ENCODE data around the gene KCTD10.

The KCTD10 gene

DNA sequence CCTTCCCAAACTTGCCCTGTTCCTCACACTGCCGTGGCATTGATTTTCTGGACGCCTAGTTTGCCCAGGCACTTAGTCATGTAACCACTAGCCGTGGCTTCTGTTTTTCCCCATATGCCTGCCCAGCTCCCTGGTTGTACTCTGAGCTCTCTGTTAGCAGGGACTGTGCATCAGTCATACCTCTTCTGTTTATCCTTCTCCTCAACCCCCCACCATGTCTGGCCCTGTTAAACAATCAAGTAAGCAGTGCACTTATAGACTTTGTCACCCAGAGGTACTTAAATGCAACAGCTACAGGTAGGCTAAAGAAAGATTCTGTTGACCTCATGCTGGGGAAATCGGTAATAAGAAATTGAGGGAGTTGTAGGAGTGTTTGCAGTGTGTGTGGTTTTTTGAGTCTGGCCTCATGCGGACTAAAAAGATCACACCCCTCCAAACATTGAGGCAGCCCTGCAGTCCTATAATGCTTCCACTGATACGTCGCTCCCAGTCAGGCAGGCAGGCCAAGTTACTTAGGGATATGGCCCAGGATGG, 17.3 kb upstream of the KCTD10 start:
- no peak for DNase-seq (ENCODE audit: low read depth in 2 of 2)

DNA sequence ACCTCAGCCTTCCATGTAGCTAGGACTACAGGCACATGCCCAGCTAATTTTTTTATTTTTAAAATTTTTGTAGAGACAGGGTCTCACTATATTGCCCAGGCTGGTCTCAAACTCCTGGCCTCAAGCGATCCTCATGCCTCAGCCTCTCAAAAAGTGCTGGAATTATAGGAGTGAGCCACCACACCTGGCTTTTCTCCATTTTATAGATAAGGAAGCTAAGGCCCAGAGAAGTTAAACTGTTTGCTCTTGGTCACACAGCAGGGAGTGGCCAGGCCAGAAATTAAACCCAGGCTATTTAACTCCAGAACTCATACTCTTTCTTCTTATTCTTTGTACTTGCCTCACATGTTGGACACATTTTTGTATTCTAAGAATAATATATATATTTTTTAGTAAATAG, 16.8 kb upstream of the KCTD10 start:
- DNase-seq (ENCODE audit: low read depth in 2 of 2): no peak

DNA sequence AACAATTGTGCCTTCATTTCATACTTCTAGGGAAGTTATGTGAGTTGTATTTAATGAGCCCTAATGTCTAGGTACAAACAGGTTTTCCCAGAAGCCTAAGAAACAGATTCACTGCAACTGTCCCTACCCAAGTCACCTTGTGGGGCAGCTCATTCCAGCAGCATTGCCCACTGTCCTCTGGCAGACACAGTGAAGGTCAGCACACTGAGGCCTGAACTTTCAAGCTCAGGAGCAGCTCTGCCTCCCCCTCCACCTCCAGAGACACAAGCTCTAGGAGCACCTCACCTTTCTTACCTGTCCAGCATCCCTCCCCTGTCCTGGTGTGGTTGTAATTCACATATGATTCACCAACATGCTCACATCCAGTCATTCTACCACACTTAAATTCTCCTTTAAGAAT, 16.0 kb upstream of the KCTD10 start:
- no peak for DNase-seq (ENCODE audit: low read depth in 2 of 2)

DNA sequence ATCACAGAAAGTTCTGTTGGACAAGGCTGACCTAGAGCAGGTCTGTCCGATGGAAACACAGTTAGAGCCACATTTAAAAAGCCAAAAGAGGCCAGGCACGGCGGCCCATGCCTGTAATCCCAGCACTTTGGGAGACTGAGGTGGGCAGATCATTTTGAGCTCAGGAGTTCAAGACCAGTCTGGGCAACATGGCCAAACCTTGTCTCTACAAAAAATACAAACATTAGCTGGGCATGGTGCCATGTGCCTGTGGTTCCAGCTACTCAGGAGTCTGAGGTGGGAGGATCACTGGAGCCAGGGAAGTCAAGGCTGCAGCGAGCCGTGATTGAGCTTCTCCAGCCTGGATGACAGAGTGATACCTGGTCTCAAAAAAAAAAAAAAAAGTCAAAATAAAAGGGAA, 15.3 kb upstream of the KCTD10 start:
- DNase-seq (ENCODE audit: low read depth in 2 of 2): no peak

DNA sequence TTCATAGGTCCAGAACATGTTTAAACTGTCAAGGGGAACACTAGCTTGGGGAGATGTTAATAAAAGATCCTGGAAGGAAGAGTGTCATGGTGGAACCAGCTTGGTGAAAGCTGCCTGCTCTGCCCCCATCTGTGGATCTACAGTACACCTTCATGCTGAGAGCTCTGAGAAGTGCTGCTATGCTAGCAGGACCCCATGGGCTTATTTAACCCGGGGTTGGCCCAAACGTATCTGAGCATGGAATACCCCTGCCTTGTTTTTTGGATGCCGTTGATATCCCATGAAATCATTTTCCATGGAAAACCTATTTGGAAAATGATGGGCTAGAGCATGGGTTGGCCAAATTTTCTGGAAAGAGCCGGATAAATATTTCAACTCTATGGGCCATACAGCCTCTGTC, 14.6 kb upstream of the KCTD10 start:
- DNase-seq (ENCODE audit: low read depth in 2 of 2): no peak

DNA sequence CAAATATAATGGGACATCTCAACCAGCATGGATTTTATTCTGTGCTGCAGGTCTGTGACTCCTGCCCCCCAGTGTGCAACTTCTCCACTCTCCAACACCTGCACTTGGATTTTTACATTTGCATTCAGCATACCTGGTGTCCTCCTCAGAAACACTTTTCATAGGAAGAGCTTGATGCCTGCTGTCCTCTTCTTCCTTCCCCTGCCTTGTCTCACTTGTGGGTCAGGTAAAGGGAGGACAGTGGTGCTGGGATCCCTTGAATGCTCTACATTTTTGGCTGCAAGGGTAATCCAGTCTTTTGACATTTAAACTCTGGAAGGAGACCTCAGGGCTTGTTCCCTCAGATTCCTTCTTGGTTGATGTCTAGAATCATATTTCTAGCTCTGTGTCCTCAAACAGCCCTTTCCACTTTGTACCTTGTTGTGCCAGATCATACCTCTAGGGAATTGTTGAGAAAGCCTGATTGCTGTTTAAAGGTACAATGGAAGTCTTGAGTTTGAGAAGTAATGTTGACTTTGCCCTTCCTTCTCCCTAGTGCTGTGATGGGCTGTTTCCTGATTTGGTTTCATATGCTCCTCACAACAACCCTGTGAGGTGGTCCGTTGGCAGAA, 13.0 kb upstream of the KCTD10 start:
- DNase-seq (ENCODE audit: low read depth in 2 of 2): no peak

DNA sequence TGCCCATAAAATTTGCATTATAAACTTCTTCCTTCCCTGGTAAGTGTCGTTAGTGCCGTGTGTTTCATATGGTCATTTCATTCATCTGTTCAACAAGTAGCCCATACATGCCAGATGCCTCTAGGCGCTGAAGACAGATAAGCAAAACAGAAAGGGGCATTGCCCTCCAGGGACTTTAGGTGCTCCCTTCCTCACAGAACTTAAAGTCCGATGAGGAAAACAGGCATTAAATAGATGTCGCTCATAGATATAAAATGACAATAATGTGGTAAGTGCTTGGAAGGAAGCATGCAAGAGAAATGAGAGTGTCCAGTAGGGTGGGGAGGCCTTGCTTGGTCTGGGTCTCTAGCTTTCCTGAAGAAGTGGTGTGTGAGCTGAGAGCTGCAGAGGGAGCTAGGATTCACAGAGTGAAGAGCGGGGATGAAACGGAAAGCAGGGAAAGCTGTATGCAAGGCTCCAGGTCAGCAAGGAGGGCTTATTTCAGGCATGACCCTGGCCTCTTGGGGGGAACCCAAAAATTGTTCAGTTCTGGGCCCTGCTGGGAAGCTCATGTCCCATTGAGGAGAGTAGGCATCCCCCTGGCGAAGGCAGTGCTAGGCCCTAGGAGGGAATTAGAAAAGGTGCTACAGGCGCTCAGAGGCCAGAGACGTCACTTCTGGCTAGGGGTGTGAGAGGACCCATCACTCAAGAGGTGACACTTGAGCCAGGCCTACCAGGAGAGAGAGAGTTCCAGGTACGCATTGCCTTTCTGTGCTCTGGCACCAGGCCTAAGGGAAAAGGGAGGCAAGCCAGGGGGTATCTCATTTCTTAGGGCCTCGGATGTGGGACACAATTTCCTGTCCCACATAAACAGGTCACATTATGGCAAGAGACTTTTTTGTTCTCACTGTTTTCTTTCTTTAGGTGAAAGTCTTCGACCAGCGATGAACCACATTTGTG, 12.2 kb upstream of the KCTD10 start:
- DNase-seq (ENCODE audit: low read depth in 2 of 2): no peak

DNA sequence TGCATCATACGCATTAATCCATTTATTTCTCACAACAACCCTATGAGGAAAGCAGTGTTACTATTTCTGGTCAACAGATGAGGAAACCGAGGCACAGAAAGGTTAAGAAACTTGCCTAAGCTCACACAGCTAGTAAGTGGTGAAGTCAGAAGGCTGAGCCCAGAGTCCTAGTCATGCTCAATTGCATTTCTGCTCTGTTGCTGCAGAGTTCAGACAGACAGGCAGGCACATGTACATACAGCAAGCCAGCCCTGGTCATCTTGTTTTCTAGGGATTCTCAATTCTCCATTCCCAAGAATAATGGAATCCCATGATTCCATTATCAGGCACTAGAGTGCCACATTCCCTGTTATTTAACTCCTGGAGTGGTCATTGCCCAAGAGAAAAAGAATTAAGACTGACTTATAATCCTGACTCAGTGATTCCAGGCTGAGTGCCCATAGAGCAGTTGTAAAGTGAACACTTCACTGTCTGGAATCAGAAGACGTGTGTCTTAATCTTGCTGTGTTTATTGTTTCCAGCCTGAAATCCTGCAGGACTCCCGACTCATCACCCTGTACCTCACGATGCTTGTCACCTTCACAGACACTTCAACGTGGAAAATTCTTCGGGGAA, 11.1 kb upstream of the KCTD10 start:
- no peak for DNase-seq (ENCODE audit: low read depth in 2 of 2)

DNA sequence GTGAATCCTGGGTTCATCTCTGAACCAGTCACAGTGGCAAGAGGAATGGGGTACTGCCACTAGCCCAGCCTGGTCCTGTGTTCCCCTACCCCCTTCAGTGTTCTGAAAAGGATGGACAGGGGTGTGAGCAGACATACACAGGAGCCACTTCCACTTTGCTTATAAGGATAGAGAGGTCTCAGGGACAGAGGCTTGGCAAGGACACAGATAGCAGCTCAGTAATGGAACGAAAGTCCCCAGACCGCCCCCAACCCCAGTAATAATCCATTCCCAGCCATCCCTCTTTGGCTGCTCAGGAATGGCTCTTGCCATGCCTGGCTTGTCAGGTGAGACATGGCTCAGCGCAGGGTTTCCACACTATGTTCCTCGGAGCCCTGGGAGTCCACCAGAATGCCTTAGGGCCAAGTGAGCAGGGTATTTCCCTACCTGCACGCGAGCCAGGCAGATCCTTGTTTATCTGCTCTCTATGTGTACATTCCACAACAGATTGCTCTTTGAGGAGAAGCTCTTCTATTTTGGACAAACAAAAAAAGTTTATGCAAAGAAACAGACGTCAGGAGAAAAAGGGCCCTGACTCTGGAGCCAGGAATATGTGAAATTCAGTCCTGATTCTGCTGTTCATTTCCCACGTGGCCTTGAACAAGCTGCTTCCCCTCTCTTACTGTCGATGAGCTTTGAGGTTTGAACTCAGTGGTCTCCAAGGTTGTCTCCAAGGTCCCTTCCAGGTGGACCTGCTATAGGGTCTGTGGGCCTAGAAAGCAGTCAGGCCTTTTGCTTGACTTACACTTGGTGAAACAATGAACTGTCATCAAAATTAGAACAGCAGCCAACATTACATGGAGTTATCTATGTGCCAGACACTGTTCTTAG, 10.3 kb upstream of the KCTD10 start:
- no peak for DNase-seq (ENCODE audit: low read depth in 2 of 2)

DNA sequence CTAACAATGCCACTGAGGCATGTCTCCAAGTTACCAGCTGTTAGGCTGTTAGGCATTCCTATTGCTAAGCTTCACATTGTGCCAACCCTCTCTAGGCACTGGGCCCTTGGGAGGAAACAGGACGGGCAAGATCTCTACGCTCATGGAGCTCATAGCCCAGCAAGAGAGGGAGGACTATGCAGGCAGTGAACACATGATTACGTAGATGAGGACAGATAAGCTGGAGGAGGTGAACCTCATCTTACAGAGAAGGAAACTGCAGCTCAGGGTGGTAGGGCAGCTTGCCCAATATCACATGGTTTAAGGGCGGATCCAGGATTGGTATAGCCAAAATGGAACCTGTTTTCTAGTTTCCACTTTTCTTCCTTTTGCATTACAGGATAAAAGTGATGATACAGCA, 8.1 kb upstream of the KCTD10 start:
- DNase-seq (ENCODE audit: low read depth in 2 of 2): no peak

DNA sequence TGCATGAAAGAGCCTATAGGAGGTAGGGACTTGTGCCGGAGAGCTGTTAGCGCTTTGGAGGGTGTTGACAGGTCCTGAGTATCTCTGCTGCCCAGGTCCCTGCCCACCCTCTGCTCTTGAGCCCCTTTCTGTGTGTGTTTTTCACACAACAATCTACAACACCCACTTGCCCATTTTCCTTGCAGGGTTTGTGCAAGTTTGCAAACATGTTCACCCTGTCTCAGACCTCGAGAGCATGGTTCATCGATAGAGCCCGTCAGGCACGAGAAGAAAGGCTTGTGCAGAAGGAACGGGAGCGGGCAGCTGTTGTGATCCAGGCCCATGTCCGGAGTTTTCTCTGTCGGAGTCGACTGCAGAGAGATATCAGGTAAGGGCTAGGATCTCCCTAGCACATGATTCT, 6.2 kb upstream of the KCTD10 start:
- no peak for DNase-seq (ENCODE audit: low read depth in 2 of 2)

DNA sequence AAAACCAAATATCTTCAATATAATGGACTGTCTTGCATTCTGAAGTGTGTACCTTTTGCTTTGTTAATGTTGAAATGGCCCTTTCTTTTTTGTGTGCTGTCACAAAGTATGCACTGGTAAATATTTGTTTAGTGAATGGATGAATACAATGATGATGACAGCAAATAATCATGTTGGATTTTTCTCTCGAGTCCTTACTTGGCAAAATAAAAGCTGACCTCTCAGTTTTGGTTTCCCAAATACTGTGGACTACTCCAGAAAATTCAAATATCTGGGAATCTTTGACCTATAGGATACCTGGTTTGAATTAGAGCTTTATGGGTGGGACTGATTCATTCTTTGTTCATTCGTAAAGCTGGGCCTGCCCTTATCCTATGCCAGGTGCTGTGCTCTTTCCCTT, 5.8 kb upstream of the KCTD10 start:
- DNase-seq (ENCODE audit: low read depth in 2 of 2): no peak

DNA sequence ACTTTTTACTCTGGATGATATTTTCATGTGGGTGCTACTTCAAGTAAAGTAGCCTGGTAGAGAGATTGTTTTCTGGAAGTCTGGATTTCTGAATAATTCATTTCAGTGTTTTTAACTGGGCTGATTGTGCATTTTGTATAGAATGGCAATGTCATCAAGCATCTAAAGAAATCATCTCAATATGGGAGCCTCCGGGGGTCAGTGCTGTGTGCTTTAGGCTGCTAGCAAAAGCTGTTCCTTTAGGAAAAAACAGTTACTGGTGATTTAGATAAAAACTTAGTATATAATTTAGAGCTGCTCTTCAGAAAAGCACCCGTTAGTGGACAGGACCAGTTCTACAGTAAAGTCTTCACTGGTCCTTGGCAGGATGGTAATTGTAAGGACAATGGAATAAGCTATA, 5.4 kb upstream of the KCTD10 start:
- DNase-seq (ENCODE audit: low read depth in 2 of 2): no peak

DNA sequence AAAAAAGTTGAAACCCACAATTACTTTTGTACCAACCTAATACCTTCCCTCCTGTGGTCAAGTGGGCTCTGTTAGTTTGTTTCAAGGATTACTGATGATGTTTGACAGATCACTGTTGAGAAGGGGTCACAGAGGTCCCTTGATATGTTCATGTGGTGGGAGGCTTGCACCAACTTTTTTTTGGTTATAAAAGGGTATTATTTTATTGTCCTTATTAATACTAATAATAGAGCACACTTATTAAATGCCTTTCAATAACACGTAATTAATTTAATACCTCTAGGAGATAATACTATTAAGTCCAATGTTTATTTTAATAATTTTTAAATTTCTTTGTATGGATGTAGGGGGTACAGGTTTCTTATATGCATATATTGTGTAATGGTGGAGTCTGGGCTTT, 4.8 kb upstream of the KCTD10 start:
- no peak for DNase-seq (ENCODE audit: low read depth in 2 of 2)

DNA sequence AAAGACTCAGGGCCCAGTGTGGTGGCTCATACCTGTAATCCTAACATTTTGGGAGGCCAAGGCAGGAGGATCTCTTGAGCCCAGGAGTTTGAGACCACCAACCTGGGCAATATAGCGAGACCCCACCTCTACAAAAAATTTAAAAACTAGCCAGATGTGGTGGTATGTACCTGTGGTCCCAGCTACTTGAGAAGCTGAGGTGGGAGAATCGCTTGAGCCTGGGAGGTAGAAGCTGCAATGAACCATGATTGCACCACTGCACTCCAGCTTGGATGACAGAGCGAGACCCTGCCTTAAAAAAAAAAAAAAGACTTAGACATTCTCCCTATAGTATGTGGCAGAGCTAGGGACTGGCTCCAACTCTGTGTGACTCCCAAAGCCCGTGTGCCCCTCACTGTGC, 3.3 kb upstream of the KCTD10 start:
- DNase-seq (ENCODE audit: low read depth in 2 of 2): no peak

DNA sequence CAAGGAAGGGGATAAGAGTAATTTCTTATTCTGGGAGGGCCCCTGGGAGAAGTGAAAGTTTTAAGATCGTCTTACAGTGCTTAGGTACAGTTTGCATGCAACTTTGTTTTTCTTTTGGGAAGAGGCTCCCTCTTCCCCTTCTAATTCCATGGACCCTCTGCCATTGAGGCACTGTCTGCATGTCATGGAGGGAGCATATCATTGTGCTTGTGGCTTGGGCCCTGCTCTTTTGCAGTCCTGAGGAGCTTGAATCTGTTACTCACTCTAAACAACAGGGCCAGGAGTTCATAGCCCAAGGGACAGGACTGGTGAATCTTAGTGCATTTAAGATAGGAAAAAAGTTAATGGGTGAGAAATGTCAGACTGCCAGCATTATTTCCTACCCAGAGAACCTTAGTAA, 2.7 kb upstream of the KCTD10 start:
- DNase-seq (ENCODE audit: low read depth in 2 of 2): no peak

DNA sequence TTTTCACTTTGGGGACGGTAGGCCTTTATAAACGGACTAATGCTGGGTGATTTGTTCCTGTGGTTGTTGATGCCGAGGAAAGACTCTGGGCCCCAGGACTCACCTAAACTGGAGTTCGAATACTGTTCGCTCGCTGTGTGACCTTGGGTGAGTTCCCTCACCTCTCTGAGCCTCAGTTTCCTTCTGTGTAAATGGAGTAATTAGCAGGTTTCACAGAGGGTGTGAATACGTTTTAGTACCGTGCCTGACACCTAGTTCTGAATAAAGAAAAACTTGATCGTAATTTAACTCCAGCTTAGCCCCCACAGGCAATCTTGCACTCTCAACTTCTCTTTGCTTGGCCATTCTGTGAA, 839 bp upstream of the KCTD10 start:
- no peak for DNase-seq (ENCODE audit: low read depth in 2 of 2)

DNA sequence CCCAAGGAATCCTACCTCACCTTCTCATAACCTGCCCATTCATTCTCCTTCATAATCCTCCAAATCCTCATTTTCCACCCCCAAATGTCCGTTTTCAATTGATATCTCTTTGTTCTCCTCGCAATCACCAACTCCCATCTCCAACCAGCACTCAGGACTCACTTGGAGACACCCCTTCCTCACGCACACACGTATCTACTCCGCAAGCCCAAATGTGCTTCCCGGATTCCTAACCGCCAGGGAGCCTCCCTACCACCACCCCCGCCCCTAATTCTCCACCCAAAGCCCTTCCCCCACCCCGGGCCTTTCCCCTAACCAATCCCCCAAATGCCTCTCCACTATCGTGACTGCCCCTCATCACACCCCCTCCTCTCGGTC, 304 bp downstream of the KCTD10 start:
- DNase-seq (ENCODE audit: low read depth in 2 of 2): no peak

DNA sequence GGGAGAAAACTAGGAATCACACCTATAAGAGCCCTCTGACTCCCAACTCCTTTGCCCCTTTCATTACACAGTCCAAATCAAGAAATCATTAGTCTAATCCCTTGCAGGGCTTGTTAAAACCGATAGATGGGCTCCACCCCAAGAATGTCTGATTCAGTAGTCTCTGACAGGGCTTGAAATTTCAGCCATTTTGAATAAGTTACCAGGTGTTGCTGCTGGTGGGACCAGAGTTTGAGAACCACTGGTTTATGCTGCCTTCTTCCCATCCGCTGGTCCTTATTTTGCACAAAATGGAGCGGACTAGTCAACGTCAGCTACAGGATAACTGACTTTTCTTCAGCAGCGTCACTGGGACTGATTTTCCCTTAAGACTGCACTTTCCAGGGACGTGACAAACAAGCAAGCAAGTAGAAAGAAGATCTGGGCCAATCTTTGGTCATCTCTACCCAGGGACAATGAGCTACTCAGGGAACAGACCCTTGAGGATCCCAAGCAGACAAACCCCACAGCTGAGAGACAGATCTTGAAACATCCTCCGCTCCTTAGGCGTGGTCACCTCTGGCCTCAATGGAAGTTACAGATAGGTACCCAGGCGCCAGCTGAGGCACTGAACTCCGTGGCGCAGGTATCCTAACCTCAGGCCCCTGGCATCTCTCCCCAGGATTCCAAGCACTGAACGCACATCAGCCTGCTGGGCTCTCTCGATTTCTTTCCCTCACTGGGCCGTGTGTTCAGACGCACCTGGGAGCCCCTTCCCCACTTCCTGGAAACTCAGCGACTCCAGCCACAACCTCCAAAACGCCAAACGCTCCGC, 900 bp downstream of the KCTD10 start:
- no peak for DNase-seq (ENCODE audit: low read depth in 2 of 2)

DNA sequence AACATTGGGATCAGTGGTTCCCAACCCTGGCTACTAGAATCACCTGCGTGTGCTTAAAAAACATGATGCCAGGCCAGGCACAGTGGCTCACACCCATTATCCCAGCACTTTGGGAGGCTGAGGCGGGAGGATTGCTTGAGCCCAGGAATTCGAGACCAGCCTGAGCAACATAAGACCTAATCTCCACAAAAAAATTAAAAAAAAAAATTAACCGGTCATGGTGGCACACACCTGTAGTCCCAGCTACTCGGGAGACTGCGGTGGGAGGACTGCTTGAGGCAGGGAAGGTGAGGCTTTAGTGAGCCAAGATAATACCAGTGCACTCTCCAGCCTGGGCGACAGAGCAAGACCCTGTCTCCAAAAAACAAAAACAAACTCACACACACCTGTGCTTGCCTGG, 2.0 kb downstream of the KCTD10 start:
- no peak for DNase-seq (ENCODE audit: low read depth in 2 of 2)
